HG02588 (cell line): ENCODE measurements around the gene ZNF470.

Source experiments
- ATAC-seq: cut with Tn5 transposase; IDR thresholded peaks from one replicate; pipeline ENCODE4 v1.9.1; 2021; ENCODE audit warnings: mild to moderate bottlenecking, moderate library complexity; ENCODE audit not compliant: unreplicated experiment

The ZNF470 gene

GRCh38 chr19:56608274-56608964 lies 41.2 kb downstream of the ZNF470 start:
- ATAC-seq, result no peak

GRCh38 chr19:56611288-56611687 lies 44.0 kb downstream of the ZNF470 start:
- ATAC-seq, result no peak

- no peak for ATAC-seq
Measured at GRCh38 chr19:56612737-56613136, 45.5 kb downstream of the ZNF470 start.

- ATAC-seq, result no peak
Measured at GRCh38 chr19:56613639-56614038, 46.4 kb downstream of the ZNF470 start.

GRCh38 chr19:56617531-56617930 lies 50.3 kb downstream of the ZNF470 start:
- ATAC-seq, result no peak

- ATAC-seq, result no peak
Measured at GRCh38 chr19:56619121-56619520, 51.9 kb downstream of the ZNF470 start.

GRCh38 chr19:56622374-56622773 lies 55.1 kb downstream of the ZNF470 start:
- no peak for ATAC-seq

- ATAC-seq, result no peak
Measured at GRCh38 chr19:56623006-56623405, 55.7 kb downstream of the ZNF470 start.

GRCh38 chr19:56625708-56626107 lies 58.4 kb downstream of the ZNF470 start:
- ATAC-seq, result no peak

- ATAC-seq, result no peak
Measured at GRCh38 chr19:56633021-56633420, 65.8 kb downstream of the ZNF470 start.

- no peak for ATAC-seq
Measured at GRCh38 chr19:56637976-56638555, 70.8 kb downstream of the ZNF470 start.
